ENCODE results near the gene PRKAG3. TPM values are rescaled to one million over a fixed set of nuclear protein-coding genes. Genes with fewer than 3 reads are reported as not detected.

PRKAG3 gene
- total and polyA plus RNA-seq, 2 donors (not counting 3 experiments of a cell fraction or from before 2014, with no cell fraction given): not detected

DNA sequence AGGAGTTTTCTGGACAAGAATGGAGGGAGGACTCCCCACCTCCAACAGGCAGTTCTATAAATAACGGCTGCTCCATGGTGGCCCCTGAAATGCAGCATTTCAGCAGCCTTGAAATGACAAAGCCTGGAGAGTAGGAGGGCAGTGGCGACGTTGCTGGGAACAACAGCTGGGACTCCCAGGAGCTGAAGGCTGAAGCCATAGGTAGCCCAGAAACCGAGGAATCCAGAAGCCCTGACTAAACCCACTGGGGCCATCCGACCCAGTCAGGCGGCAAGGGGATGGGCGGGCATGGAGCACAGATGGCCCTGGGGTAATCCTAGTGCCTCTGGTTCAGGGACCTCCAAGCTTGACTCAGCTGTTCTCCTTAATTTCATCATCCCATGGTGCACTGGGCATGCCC lies 9.0 kb downstream of the PRKAG3 start:
- Histone ChIP-seq H3K4me3 (replicated peaks in 1 of 3; ENCODE audit: insufficient read depth in 1 of 3, low read depth in 1 of 3, low read length in 3 of 3) (no peak overlapping the region), H3K4me2 (ENCODE audit: insufficient read depth, low read length) (no peak overlapping the region), H3K4me1 (ENCODE audit: control insufficient read depth, extremely low read depth, insufficient read depth, low read length) (no peaks in the 10 kb centered on the region), H3K9me3 (replicated peaks; ENCODE audit: control insufficient read depth, insufficient read depth, low read length) (no peaks in the 10 kb centered on the region), H3K9me1 (replicated peaks; ENCODE audit: control insufficient read depth, extremely low read depth, insufficient read depth, low read length) (no peaks in the 10 kb centered on the region), H2AFZ (ENCODE audit: low read depth, low read length) (no peak overlapping the region), H3K79me2 (ENCODE audit: control insufficient read depth, insufficient read depth, low read length) (no peaks in the 10 kb centered on the region), H3K36me3 (ENCODE audit: control insufficient read depth in 2 of 2, extremely low read depth in 1 of 2, insufficient read depth in 2 of 2, low read length in 2 of 2) (no peaks in the 10 kb centered on the region), H3K27ac (ENCODE audit: insufficient read depth, low read depth, low read length) (no peak overlapping the region), H4K20me1 (replicated peaks; ENCODE audit: control insufficient read depth, extremely low read depth, insufficient read depth, low read length) (no peaks in the 10 kb centered on the region), H3K27me3 (ENCODE audit: control insufficient read depth in 2 of 2, insufficient read depth in 2 of 2, low read length in 2 of 2) (peaks cover 0 to 3% of the 10 kb centered on the region in 2 experiments), H3K9ac (replicated peaks; ENCODE audit: extremely low read depth, insufficient read depth, low read length) (no peak overlapping the region)
- no peak for DNase-seq (ENCODE audit: low read depth, low spot score)
- no peak for FAIRE-seq
- no TSS peak for BruUV-seq (replicated peaks)
- TF ChIP-seq CTCF (IDR thresholded peaks at IDR 0.05; ENCODE audit: extremely low read depth in 1 of 2, insufficient read depth in 1 of 2, low read depth in 1 of 2, low read length in 2 of 2) (no peak), FOS (IDR thresholded peaks at IDR 0.05; ENCODE audit: borderline replicate concordance, insufficient read depth, low read length) (no peak), EZH2 (IDR thresholded peaks at IDR 0.05; ENCODE audit: borderline replicate concordance, low read depth, low read length, severe bottlenecking) (no peak), MYC (IDR thresholded peaks at IDR 0.05; ENCODE audit: low read depth, low read length) (no peak), POLR2A (IDR thresholded peaks at IDR 0.05; ENCODE audit: low read depth, low read length) (no peak), JUN (IDR thresholded peaks at IDR 0.05; ENCODE audit: borderline replicate concordance, insufficient read depth, insufficient read length, low read depth) (no peak), GATA2 (IDR thresholded peaks at IDR 0.05; ENCODE audit: insufficient read depth, insufficient read length, low read depth, low read length) (no peak), MAX (IDR thresholded peaks at IDR 0.05; ENCODE audit: insufficient read depth, insufficient read length) (no peak), POLR2AphosphoS5 (IDR thresholded peaks at IDR 0.05; ENCODE audit: insufficient read depth, low read depth, low read length) (no peak)
- ChIA-PET POLR2A (no interaction called here), CTCF (interaction anchor here (1.7 to 4.7 kb wide), 2 partner anchors 10 to 25 kb away, joined by 7 to 17 read pairs; no protein-coding TSS in a partner anchor)
- intact Hi-C loops (cut with micrococcal nuclease): no loop called here
- dilution Hi-C loops (cut with MboI; ENCODE audit: extremely low pct_ligation_motif_present, low sequenced_read_pairs): no loop called here

Measured in endothelial cell of umbilical vein (primary cell).